COLO668 (cell line): ENCODE data around the gene ANKRD45.
"Not testable (repeated sequence)": the region's sequence is repeated elsewhere in the genome, so short reads cannot be mapped to it uniquely, and the experiment has no call there.

ENCODE experiments used
- DNase-seq: peaks from one replicate; lab custom pipeline; 2025; ENCODE audit not compliant: unreplicated experiment; lab: John Stamatoyannopoulos, UW

The ANKRD45 gene

GRCh38 chr1:173646656-173647055 is 23.0 kb downstream of the ANKRD45 start:
- no peak for DNase-seq

GRCh38 chr1:173642450-173643139 is 27.1 kb downstream of the ANKRD45 start:
- not testable (repeated sequence) for DNase-seq

GRCh38 chr1:173639102-173639501 is 30.5 kb downstream of the ANKRD45 start:
- no peak for DNase-seq

GRCh38 chr1:173638043-173639021 is 31.3 kb downstream of the ANKRD45 start:
- no peak for DNase-seq

- DNase-seq = not testable (repeated sequence)
Measured at GRCh38 chr1:173637236-173638042, 32.2 kb downstream of the ANKRD45 start.

GRCh38 chr1:173635116-173635515 is 34.5 kb downstream of the ANKRD45 start, which contains the start of gene TEX50:
Gene TEX50 (plus strand): TSS chr1:173635338. CDS start chr1:173635522, 184 bp downstream.
- DNase-seq = no peak

- DNase-seq = no peak
Measured at GRCh38 chr1:173628888-173629287, 40.8 kb downstream of the ANKRD45 start.

GRCh38 chr1:173627269-173627668 is 42.4 kb downstream of the ANKRD45 start:
- no peak for DNase-seq

DNA sequence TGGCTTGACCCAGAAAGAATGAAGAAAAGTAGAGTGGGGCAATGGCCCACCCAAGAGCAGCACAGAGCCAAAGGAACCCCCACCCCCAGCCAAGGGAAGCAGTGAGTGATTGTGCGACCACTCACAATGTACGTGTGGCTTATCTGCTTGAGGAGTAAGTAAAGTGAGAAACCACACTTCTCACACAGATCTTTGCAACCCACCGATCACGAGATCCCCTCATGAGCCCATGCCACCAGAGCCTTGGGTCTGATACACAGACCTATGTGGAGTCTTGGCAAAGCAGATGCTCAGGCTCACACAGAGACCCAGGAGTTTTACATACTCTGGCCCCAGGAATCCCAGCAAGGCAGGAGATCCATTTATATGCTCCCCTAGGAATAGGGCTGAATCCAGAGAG is 52.8 kb downstream of the ANKRD45 start:
- no peak for DNase-seq

- DNase-seq = not testable (repeated sequence)
Measured at GRCh38 chr1:173613086-173613485, 56.6 kb downstream of the ANKRD45 start.

GRCh38 chr1:173608503-173609216 is 61.0 kb downstream of the ANKRD45 start:
- DNase-seq = no peak

- DNase-seq = no peak
Measured at GRCh38 chr1:173603056-173603591, 66.5 kb downstream of the ANKRD45 start, which contains the start of gene SLC9C2. Gene SLC9C2 (minus strand): TSS chr1:173603072. CDS start chr1:173601776, 1,296 bp downstream.

GRCh38 chr1:173601588-173601987 is 68.1 kb downstream of the ANKRD45 start:
- DNase-seq = no peak

DNA sequence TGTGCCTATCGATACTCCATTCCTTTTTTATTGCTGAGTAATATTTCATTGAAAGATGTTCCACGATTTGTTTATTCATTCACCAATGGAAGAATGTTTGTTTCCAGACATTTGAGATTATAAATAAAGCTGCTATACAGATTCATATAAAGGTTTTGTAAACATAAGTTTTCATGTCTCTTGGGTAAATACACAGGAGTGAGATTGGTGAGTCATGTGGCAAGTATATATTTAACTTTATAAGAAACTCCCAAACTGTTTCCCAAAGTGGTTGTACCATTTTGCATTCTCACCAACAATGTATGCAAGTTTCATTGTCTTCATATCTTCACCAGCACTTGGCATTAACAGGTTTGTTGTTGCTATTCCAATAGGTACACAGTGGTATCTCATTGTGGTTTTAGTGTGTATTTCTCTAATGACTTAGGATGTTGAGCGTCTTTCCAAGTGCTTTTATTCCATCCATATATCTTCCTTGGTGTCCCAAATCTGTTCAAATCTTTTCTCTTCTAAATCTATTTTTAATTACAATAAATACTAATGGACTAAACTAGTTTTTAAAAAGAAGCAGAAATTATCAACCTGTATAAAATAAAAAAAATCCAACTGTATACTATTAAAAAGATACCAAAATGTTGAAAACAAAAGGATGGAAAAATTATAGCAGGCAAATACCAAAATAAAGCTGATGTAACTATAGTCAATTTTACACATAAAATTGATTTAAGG is 73.4 kb downstream of the ANKRD45 start:
- no peak for DNase-seq

- DNase-seq = not testable (repeated sequence)
Measured at GRCh38 chr1:173591138-173591537, 78.5 kb downstream of the ANKRD45 start.

DNA sequence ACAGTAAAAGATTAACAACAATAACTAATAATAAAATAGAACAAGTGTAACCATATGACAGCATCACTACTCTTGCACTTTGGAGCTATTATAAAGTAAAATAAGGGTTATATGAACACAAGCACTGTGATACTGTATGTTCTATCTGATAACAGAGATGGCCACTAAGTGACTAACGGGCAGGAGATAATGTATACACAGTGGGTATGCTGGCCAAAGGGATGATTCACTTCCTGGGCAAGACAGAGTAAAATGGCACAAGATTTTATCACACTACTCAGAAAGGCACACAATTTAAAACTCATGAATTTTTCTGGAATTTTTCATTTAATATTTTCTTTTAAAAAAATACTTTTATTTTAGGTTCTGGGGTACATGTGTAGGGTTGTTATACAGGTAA is 79.1 kb downstream of the ANKRD45 start:
- DNase-seq = no peak

- no peak for DNase-seq
Measured at GRCh38 chr1:173581383-173582079, 88.1 kb downstream of the ANKRD45 start.

DNA sequence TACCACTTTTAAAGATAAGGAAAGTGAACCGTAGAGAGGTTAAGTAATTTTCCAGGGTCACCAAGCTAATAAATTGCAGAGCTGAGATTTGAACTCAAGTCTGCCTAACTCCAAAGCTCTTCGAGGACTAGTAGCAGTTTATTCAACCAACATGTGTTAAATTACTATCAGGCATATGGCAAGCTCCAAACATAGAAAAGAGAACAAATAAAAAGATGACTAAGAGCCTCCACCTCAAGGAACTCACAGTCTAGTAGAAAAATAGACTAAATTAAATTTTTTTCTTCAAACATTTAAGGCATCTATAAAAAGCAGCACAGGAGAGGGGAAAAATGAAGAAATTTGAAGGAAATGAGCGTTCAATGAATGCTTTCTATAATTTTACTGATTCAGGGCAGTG is 89.0 kb downstream of the ANKRD45 start:
- no peak for DNase-seq

DNA sequence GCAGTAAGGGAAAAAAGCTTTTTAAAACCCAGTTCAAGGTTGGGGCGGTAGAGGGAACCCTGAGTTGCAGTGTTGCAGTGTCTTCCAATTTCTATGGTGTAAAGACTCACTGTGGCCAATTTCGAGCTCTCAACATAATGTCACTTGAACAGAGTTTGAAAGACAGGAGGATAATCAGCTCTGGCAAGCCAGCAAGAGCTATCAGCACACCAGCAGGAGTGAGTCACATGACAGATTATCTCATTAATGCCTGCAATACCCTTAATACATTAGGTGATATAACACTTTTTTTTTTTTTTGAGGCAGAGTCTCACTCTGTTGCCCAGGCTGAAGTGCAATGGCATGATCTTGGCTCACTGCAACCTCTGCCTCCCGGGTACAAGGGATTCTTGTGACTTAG is 89.6 kb downstream of the ANKRD45 start:
- DNase-seq = no peak
